Breast epithelium (tissue), 4 donors: Measurements from ENCODE around the gene EEF1AKMT2. TPM values are rescaled to one million over a fixed set of nuclear protein-coding genes. Genes with fewer than 3 reads are reported as not detected.
"Not testable (repeated sequence)": the region's sequence is repeated elsewhere in the genome, so short reads cannot be mapped to it uniquely, and the experiment has no call there.

Source experiments
- DNase-seq, 2 donors: peaks; one replicate each; pipeline ENCODE4 v3.0.0-alpha.2; 2019; ENCODE audit warnings: low spot score in 2 of 2
- H3K27ac ChIP-seq, 2 donors: fragments of 200-600 bp; sonication (generic) in 1 of 2; one replicate each; pipeline ENCODE4 v1.5.1; 2016 to 2019; ENCODE audit warnings: mild to moderate bottlenecking in 1 of 2
- H3K27me3 ChIP-seq, 2 donors: fragments of 200-600 bp; sonication (generic) in 1 of 2; one replicate each; pipeline versions ENCODE4 v1.5.1 to v1.6.0; 2017 to 2019; ENCODE audit warnings: control low read depth in 1 of 2, mild to moderate bottlenecking in 1 of 2
- H3K36me3 ChIP-seq: fragments of 200-600 bp; one replicate; pipeline ENCODE4 v1.5.1; 2019
- H3K4me1 ChIP-seq, 2 donors: fragments of 200-600 bp; sonication (generic); one replicate each; pipeline ENCODE4 v1.5.1; 2016 to 2019; ENCODE audit warnings: control low read depth in 1 of 2
- H3K4me3 ChIP-seq, 3 donors: fragments of 200-600 bp; sonication (generic); 1 replicate in 2 of 3; 2 replicates in 1 of 3; pipeline ENCODE4 v1.5.1; 2016 to 2019; ENCODE audit warnings: mild to moderate bottlenecking in 3 of 3, moderate library complexity in 2 of 3
- H3K9me3 ChIP-seq, 2 donors: fragments of 200-600 bp; sonication (generic) in 1 of 2; one replicate each; pipeline ENCODE4 v1.5.1; 2016 to 2019; ENCODE audit warnings: control low read depth in 1 of 2
- POLR2A ChIP-seq: fragments of 450-650 bp; IDR thresholded peaks from one replicate; pipeline ENCODE4 v1.6.1; 2016; ENCODE audit warnings: antibody characterized with exemption, mild to moderate bottlenecking, moderate library complexity
- POLR2AphosphoS5 ChIP-seq, 3 donors: sonication (generic); formaldehyde crosslinking; IDR thresholded peaks; one replicate each; pipeline ENCODE4 v1.6.1; 2017; ENCODE audit warnings: antibody characterized with exemption in 3 of 3
- intact Hi-C: fragments of 100-400 bp; cut with DNase I; formaldehyde crosslinking; loops from one replicate; pipeline ENCODE4 v1.15.1; 2023; ENCODE audit warnings: low total_unique reads
- total RNA-seq, 3 donors: library from RNA; depleted of rRNA; stranded (reverse); fragments of >200 nt; gene quantifications; one replicate each; pipeline ENCODE4 v1.1.0, GENCODE V29; 2016
- TF ChIP-seq, protein P1 (sequence below), 3 donors: fragments of 450-650 bp; IDR thresholded peaks; one replicate each; pipeline ENCODE4 v1.5.1; 2016 to 2017; ENCODE audit warnings: antibody characterized with exemption in 3 of 3, mild to moderate bottlenecking in 3 of 3, moderate library complexity in 3 of 3

Gene EEF1AKMT2
- total RNA-seq, 3 donors from 2014 or later = 14.1 to 23.6 (median 23.2) TPM

DNA sequence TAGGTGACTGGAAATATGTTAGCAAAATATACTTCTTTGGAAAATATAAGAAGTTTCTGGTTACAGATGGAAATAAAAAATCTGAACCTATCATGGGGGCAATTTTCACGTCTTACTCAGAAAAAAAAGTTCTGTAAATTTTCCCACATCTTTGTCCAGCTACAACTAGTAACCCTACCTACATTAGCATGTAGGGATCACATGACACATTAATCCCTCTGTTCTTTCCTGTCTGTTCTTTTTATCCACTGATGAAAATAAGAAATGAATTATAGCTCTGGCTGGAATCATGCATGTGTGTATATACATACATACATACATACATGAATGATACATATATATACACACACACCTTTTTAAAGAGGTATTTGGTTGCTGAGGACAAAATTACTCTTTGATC, 43.9 kb downstream of the EEF1AKMT2 start:
- DNase-seq = no peak
- Histone ChIP-seq H3K4me1 (peaks cover 4 to 14% of the 10 kb centered on the region in 2 donors), H3K9me3 (no peaks in the 10 kb centered on the region), H3K27ac (no peak overlapping the region), H3K27me3 (no peaks in the 10 kb centered on the region), H3K36me3 (no peaks in the 10 kb centered on the region), H3K4me3 (no peak overlapping the region)
- TF ChIP-seq, protein P1, sequence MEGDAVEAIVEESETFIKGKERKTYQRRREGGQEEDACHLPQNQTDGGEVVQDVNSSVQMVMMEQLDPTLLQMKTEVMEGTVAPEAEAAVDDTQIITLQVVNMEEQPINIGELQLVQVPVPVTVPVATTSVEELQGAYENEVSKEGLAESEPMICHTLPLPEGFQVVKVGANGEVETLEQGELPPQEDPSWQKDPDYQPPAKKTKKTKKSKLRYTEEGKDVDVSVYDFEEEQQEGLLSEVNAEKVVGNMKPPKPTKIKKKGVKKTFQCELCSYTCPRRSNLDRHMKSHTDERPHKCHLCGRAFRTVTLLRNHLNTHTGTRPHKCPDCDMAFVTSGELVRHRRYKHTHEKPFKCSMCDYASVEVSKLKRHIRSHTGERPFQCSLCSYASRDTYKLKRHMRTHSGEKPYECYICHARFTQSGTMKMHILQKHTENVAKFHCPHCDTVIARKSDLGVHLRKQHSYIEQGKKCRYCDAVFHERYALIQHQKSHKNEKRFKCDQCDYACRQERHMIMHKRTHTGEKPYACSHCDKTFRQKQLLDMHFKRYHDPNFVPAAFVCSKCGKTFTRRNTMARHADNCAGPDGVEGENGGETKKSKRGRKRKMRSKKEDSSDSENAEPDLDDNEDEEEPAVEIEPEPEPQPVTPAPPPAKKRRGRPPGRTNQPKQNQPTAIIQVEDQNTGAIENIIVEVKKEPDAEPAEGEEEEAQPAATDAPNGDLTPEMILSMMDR (IDR thresholded peaks at IDR 0.05) = no peak
- TF ChIP-seq POLR2A = no peak
- TF ChIP-seq POLR2AphosphoS5 (IDR thresholded peaks at IDR 0.05) = no peak
- intact Hi-C loops = no loop called here

DNA sequence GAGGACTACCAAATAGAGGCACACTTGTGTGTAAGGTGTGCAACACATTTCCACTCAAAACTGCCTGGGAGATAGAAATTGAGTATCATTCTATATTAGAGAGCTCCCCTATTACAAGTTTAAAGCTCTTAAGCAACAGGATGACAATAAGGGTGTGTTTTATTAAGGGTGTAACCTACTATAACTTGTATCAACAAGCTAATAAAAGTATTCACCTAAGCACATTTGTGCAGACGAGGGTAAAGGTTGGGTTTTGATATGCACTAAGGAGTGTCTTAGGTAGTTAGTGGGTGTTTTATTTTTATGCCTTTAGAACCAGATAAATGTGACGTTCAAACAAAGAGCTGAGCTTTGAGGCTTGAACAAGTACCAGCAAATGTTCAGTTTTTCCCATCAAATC, 44.7 kb downstream of the EEF1AKMT2 start:
- TF ChIP-seq POLR2A (no peak), POLR2AphosphoS5 (IDR thresholded peaks at IDR 0.05) (no peak)
- TF ChIP-seq, protein P1 (IDR thresholded peaks at IDR 0.05) = no peak
- no peak overlapping the region for H3K27ac ChIP-seq
- no peaks in the 10 kb centered on the region for H3K27me3 ChIP-seq
- intact Hi-C loops = no loop called here
- H3K9me3 ChIP-seq = no peaks in the 10 kb centered on the region
- H3K36me3 ChIP-seq = no peaks in the 10 kb centered on the region
- H3K4me3 ChIP-seq = no peak overlapping the region
- no peak for DNase-seq
- H3K4me1 ChIP-seq = peaks cover 4 to 20% of the 10 kb centered on the region in 2 donors

DNA sequence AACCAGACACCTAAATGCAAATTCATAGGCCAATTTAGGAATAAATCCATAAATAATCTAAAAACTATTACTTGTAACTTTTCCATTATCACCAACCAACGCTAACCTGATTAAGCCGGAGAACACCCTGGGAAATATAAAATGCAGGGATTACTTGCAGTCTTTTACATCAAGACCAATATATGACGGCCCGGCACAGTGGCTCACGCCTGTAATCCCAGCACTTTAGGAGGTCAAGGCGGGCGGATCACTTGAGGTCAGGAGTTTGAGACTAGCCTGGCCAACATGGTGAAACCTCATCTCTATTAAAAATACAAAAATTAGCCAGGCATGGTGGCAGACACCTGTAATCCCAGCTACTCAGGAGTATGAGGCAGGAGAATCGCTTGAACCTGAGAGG, 45.2 kb downstream of the EEF1AKMT2 start:
- peaks cover 4 to 25% of the 10 kb centered on the region in 2 donors for H3K4me1 ChIP-seq
- H3K9me3 ChIP-seq, DNase-seq, H3K4me3 ChIP-seq, intact Hi-C loops, H3K36me3 ChIP-seq, H3K27me3 ChIP-seq: not testable (repeated sequence)
- peak overlapping the region in 1 of 2 donors; percentile 93 for H3K27ac ChIP-seq

DNA sequence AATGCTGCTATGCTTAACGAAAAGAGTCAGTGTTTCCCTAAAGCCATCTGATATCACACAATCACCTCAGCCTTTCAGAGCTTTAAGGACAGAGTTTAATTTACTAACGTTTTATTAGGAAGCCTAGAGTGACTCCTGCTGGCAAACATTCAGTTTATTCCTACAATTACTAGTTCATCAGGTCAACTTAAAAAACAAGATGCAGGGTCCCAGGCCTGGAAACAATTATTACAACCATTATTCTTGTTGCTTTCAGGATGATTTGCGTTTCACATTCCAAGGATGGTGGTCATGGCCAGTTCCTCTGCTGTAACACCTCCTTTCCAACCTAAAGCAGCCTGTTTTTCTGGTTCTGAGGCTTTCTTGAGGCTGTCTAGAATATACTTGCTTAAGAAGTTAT, 46.0 kb downstream of the EEF1AKMT2 start:
- TF ChIP-seq POLR2AphosphoS5 (IDR thresholded peaks at IDR 0.05) = no peak
- TF ChIP-seq, protein P1 (IDR thresholded peaks at IDR 0.05) = peak; percentile 18 to 49 (median 29)
- TF ChIP-seq POLR2A = no peak
- DNase-seq = no peak
- Histone ChIP-seq H3K27me3 (no peaks in the 10 kb centered on the region), H3K4me1 (peaks cover 4 to 31% of the 10 kb centered on the region in 2 donors), H3K4me3 (no peak overlapping the region), H3K9me3 (no peaks in the 10 kb centered on the region), H3K36me3 (no peaks in the 10 kb centered on the region), H3K27ac (peak overlapping the region; percentile 90 to 93)
- intact Hi-C loops = no loop called here

DNA sequence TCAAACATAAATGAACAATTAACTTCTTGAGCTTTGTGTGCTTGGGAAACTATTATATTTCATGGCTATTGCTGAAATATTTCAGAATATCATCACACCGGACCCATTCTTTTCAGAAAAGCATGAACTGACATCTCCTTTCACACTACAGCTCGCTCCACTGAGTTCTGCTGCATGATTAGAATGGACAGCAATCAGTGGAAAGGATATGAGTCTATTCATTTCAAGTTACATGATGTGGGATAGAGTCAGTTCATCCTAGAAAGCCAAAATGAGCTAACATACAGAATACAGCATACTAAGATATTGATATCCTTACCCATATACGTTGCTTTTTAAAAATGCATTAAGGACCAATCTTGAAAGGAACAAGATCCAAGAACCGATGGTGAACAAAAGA, 46.4 kb downstream of the EEF1AKMT2 start:
- Histone ChIP-seq H3K4me1 (peaks cover 4 to 33% of the 10 kb centered on the region in 2 donors), H3K27me3 (no peaks in the 10 kb centered on the region), H3K4me3 (no peak overlapping the region), H3K27ac (peak overlapping the region; percentile 90 to 93), H3K36me3 (no peaks in the 10 kb centered on the region), H3K9me3 (no peaks in the 10 kb centered on the region)
- DNase-seq = no peak
- TF ChIP-seq POLR2A (no peak), POLR2AphosphoS5 (IDR thresholded peaks at IDR 0.05) (no peak)
- TF ChIP-seq, protein P1 (IDR thresholded peaks at IDR 0.05) = no peak
- intact Hi-C loops = no loop called here
